Ascending aorta (tissue), 2 donors: Measurements from ENCODE around the gene RASEF. TPM values are rescaled to one million over a fixed set of nuclear protein-coding genes. Genes with fewer than 3 reads are reported as not detected.
"Not testable (repeated sequence)": the region's sequence is repeated elsewhere in the genome, so short reads cannot be mapped to it uniquely, and the experiment has no call there.

Experiments used
- DNase-seq, 2 donors: peaks; one replicate each; pipeline ENCODE4 v3.0.0-alpha.2; 2019; ENCODE audit warnings: low spot score in 2 of 2
- H3K27ac ChIP-seq, 2 donors: fragments of 200-600 bp; sonication (generic); one replicate each; pipeline ENCODE4 v1.5.1; 2016 to 2017; ENCODE audit warnings: mild to moderate bottlenecking in 1 of 2
- H3K27me3 ChIP-seq: fragments of 200-600 bp; sonication (generic); one replicate; pipeline ENCODE4 v1.5.1; 2017
- H3K36me3 ChIP-seq, 2 donors: fragments of 200-600 bp; sonication (generic); one replicate each; pipeline ENCODE4 v1.5.1; 2016
- H3K4me1 ChIP-seq, 2 donors: fragments of 200-600 bp; sonication (generic); one replicate each; pipeline ENCODE4 v1.5.1; 2016 to 2017; ENCODE audit warnings: mild to moderate bottlenecking in 1 of 2
- H3K4me3 ChIP-seq, 2 donors: fragments of 200-600 bp; sonication (generic); one replicate each; pipeline ENCODE4 v1.5.1; 2016 to 2017; ENCODE audit warnings: mild to moderate bottlenecking in 1 of 2
- H3K9me3 ChIP-seq, 2 donors: fragments of 200-600 bp; sonication (generic); one replicate each; pipeline ENCODE4 v1.5.1; 2016
- CTCF ChIP-seq, 3 experiments: fragments of 200-600 bp in 2 of 3; fragments of 450-650 bp in 1 of 3; sonication (generic) in 2 of 3; IDR thresholded peaks; one replicate each; pipeline ENCODE4 v1.5.1; 2016 to 2019; ENCODE audit warnings: antibody characterized with exemption in 3 of 3, mild to moderate bottlenecking in 1 of 3, moderate library complexity in 1 of 3
- intact Hi-C: fragments of 100-400 bp; cut with DNase I; formaldehyde crosslinking; loops from one replicate; pipeline ENCODE4 v1.15.1; 2023
- total RNA-seq: library from RNA; depleted of rRNA; stranded (reverse); fragments of >200 nt; gene quantifications from one replicate; pipeline ENCODE4 v1.1.0, GENCODE V29; 2016

The RASEF gene
- total RNA-seq, 1 donor from 2014 or later, result not detected

- no peaks in the 10 kb centered on the region for H3K4me1 ChIP-seq
- H3K27me3 ChIP-seq, result no peaks in the 10 kb centered on the region
- no peak overlapping the region for H3K27ac ChIP-seq
- H3K36me3 ChIP-seq, result no peaks in the 10 kb centered on the region
- intact Hi-C loops, result no loop called here
- TF ChIP-seq CTCF (IDR thresholded peaks at IDR 0.05), result no peak
- no peak for DNase-seq
- no peaks in the 10 kb centered on the region for H3K9me3 ChIP-seq
- H3K4me3 ChIP-seq, result no peak overlapping the region
Measured at GRCh38 chr9:82949203-82949602, 113.7 kb downstream of the RASEF start.

- Histone ChIP-seq H3K27me3 (no peaks in the 10 kb centered on the region), H3K4me1 (no peaks in the 10 kb centered on the region), H3K4me3 (no peak overlapping the region), H3K27ac (no peak overlapping the region), H3K9me3 (no peaks in the 10 kb centered on the region), H3K36me3 (no peaks in the 10 kb centered on the region)
- TF ChIP-seq CTCF (IDR thresholded peaks at IDR 0.05), result no peak
- intact Hi-C loops, result no loop called here
- DNase-seq, result no peak
Measured at GRCh38 chr9:82940376-82940775, 122.6 kb downstream of the RASEF start.

- no peak for DNase-seq
- intact Hi-C loops, result no loop called here
- no peaks in the 10 kb centered on the region for H3K4me1 ChIP-seq
- no peak overlapping the region for H3K27ac ChIP-seq
- H3K36me3 ChIP-seq, result no peaks in the 10 kb centered on the region
- no peaks in the 10 kb centered on the region for H3K9me3 ChIP-seq
- no peak overlapping the region for H3K4me3 ChIP-seq
- no peak for TF ChIP-seq CTCF (IDR thresholded peaks at IDR 0.05)
- H3K27me3 ChIP-seq, result no peaks in the 10 kb centered on the region
Measured at GRCh38 chr9:82939451-82939850, 123.5 kb downstream of the RASEF start.

GRCh38 chr9:82938426-82939218 is 124.3 kb downstream of the RASEF start:
- H3K4me3 ChIP-seq, result no peak overlapping the region
- no peak for DNase-seq
- no peaks in the 10 kb centered on the region for H3K27me3 ChIP-seq
- H3K36me3 ChIP-seq, result no peaks in the 10 kb centered on the region
- H3K27ac ChIP-seq, result no peak overlapping the region
- intact Hi-C loops, result no loop called here
- no peak for TF ChIP-seq CTCF (IDR thresholded peaks at IDR 0.05)
- H3K9me3 ChIP-seq, result no peaks in the 10 kb centered on the region
- no peaks in the 10 kb centered on the region for H3K4me1 ChIP-seq

- H3K27me3 ChIP-seq, H3K4me1 ChIP-seq, H3K36me3 ChIP-seq, intact Hi-C loops, H3K4me3 ChIP-seq, H3K27ac ChIP-seq, H3K9me3 ChIP-seq, DNase-seq: not testable (repeated sequence)
Measured at GRCh38 chr9:82936561-82936960, 126.4 kb downstream of the RASEF start.

GRCh38 chr9:82934949-82935348 is 128.0 kb downstream of the RASEF start:
- no peaks in the 10 kb centered on the region for H3K27me3 ChIP-seq
- no peak for DNase-seq
- no peak overlapping the region for H3K4me3 ChIP-seq
- no peaks in the 10 kb centered on the region for H3K36me3 ChIP-seq
- no peaks in the 10 kb centered on the region for H3K9me3 ChIP-seq
- no peak overlapping the region for H3K27ac ChIP-seq
- TF ChIP-seq CTCF (IDR thresholded peaks at IDR 0.05), result no peak
- no peaks in the 10 kb centered on the region for H3K4me1 ChIP-seq
- intact Hi-C loops, result no loop called here

GRCh38 chr9:82934025-82934424 is 128.9 kb downstream of the RASEF start:
- DNase-seq, H3K36me3 ChIP-seq, H3K4me3 ChIP-seq, intact Hi-C loops, H3K9me3 ChIP-seq, H3K27ac ChIP-seq, H3K4me1 ChIP-seq, H3K27me3 ChIP-seq: not testable (repeated sequence)
